ENCODE results near the gene SYNDIG1.

SYNDIG1 gene

GRCh38 chr20:24603454-24603853, 134.0 kb downstream of the SYNDIG1 start:
- no peak overlapping the region for H3K18ac ChIP-seq (ENCODE audit: low read length)
- no peak overlapping the region for H3K27ac ChIP-seq (ENCODE audit: low read depth, low read length)
- no peak overlapping the region for H3K14ac ChIP-seq (ENCODE audit: low read length)
- H3K9me3 ChIP-seq (ENCODE audit: insufficient read depth, low read depth, low read length), result peaks cover 5% of the 10 kb centered on the region
- H3K23ac ChIP-seq (ENCODE audit: low read length), result no peak overlapping the region
- no peak overlapping the region for H3K4me3 ChIP-seq (ENCODE audit: low read depth, low read length)
- H3K36me3 ChIP-seq (ENCODE audit: control insufficient read depth in 1 of 2, insufficient read depth in 2 of 2, low read length in 2 of 2), result no peaks in the 10 kb centered on the region
- H3K4ac ChIP-seq (ENCODE audit: low read depth, low read length), result no peak overlapping the region
- H3K79me2 ChIP-seq (ENCODE audit: control insufficient read depth, insufficient read depth, low read length, poor library complexity), result no peaks in the 10 kb centered on the region
- no peak overlapping the region for H2AFZ ChIP-seq (ENCODE audit: insufficient read depth, low read length, poor library complexity)
- H3K9ac ChIP-seq (ENCODE audit: low read length), result no peak overlapping the region
- H3K4me1 ChIP-seq (ENCODE audit: control insufficient read depth in 1 of 2, insufficient read depth in 2 of 2, low read length in 2 of 2), result no peaks in the 10 kb centered on the region
- H3K27me3 ChIP-seq (ENCODE audit: insufficient read depth, low read length), result no peaks in the 10 kb centered on the region
- no peak overlapping the region for H3K4me2 ChIP-seq (ENCODE audit: low read length)
- H2AK5ac ChIP-seq (ENCODE audit: low read length), result no peak overlapping the region
- WGBS (ENCODE audit: extremely low coverage, insufficient coverage, insufficient read length), result no CpG with 5 or more reads among the region's 8 CpGs
- H3K79me1 ChIP-seq (ENCODE audit: low read length), result no peaks in the 10 kb centered on the region
- DNase-seq, result no peak
- no peak overlapping the region for H4K8ac ChIP-seq (ENCODE audit: low read depth, low read length)
- H2BK12ac ChIP-seq (ENCODE audit: low read length), result no peak overlapping the region
- no peak overlapping the region for H2BK120ac ChIP-seq (ENCODE audit: insufficient read depth, low read length, poor library complexity)
- no peak overlapping the region for H4K12ac ChIP-seq (ENCODE audit: low read depth, low read length)
- no peak overlapping the region for H4K91ac ChIP-seq (ENCODE audit: low read depth, low read length)
- no peak overlapping the region for H2BK5ac ChIP-seq (ENCODE audit: low read depth, low read length, poor library complexity)

- no peak overlapping the region for H3K14ac ChIP-seq (ENCODE audit: low read length)
- no peak overlapping the region for H2AFZ ChIP-seq (ENCODE audit: insufficient read depth, low read length, poor library complexity)
- H3K79me1 ChIP-seq (ENCODE audit: low read length), result no peaks in the 10 kb centered on the region
- H2BK12ac ChIP-seq (ENCODE audit: low read length), result no peak overlapping the region
- H4K12ac ChIP-seq (ENCODE audit: low read depth, low read length), result no peak overlapping the region
- no peak overlapping the region for H3K4ac ChIP-seq (ENCODE audit: low read depth, low read length)
- H4K91ac ChIP-seq (ENCODE audit: low read depth, low read length), result no peak overlapping the region
- H3K36me3 ChIP-seq (ENCODE audit: control insufficient read depth in 1 of 2, insufficient read depth in 2 of 2, low read length in 2 of 2), result no peaks in the 10 kb centered on the region
- WGBS (ENCODE audit: extremely low coverage, insufficient coverage, insufficient read length), result no CpG with 5 or more reads among the region's 4 CpGs
- H2AK5ac ChIP-seq (ENCODE audit: low read length), result no peak overlapping the region
- no peaks in the 10 kb centered on the region for H3K4me1 ChIP-seq (ENCODE audit: control insufficient read depth in 1 of 2, insufficient read depth in 2 of 2, low read length in 2 of 2)
- no peak overlapping the region for H3K9ac ChIP-seq (ENCODE audit: low read length)
- no peak overlapping the region for H3K4me3 ChIP-seq (ENCODE audit: low read depth, low read length)
- H3K27me3 ChIP-seq (ENCODE audit: insufficient read depth, low read length), result no peaks in the 10 kb centered on the region
- H3K27ac ChIP-seq (ENCODE audit: low read depth, low read length), result no peak overlapping the region
- H4K8ac ChIP-seq (ENCODE audit: low read depth, low read length), result no peak overlapping the region
- H2BK5ac ChIP-seq (ENCODE audit: low read depth, low read length, poor library complexity), result no peak overlapping the region
- H3K23ac ChIP-seq (ENCODE audit: low read length), result no peak overlapping the region
- no peak for DNase-seq
- no peak overlapping the region for H3K4me2 ChIP-seq (ENCODE audit: low read length)
- H3K79me2 ChIP-seq (ENCODE audit: control insufficient read depth, insufficient read depth, low read length, poor library complexity), result no peaks in the 10 kb centered on the region
- H3K18ac ChIP-seq (ENCODE audit: low read length), result no peak overlapping the region
- H2BK120ac ChIP-seq (ENCODE audit: insufficient read depth, low read length, poor library complexity), result no peak overlapping the region
- H3K9me3 ChIP-seq (ENCODE audit: insufficient read depth, low read depth, low read length), result peaks cover 5% of the 10 kb centered on the region
These were observed 135.7 kb downstream of the SYNDIG1 start for GRCh38 chr20:24604966-24605665.

GRCh38 chr20:24605937-24606455, 136.6 kb downstream of the SYNDIG1 start:
- Histone ChIP-seq H3K4me1 (ENCODE audit: control insufficient read depth in 1 of 2, insufficient read depth in 2 of 2, low read length in 2 of 2) (no peaks in the 10 kb centered on the region), H3K4ac (ENCODE audit: low read depth, low read length) (no peak overlapping the region), H2BK12ac (ENCODE audit: low read length) (no peak overlapping the region), H2AK5ac (ENCODE audit: low read length) (no peak overlapping the region), H3K18ac (ENCODE audit: low read length) (no peak overlapping the region), H3K9me3 (ENCODE audit: insufficient read depth, low read depth, low read length) (peaks cover 4% of the 10 kb centered on the region), H2AFZ (ENCODE audit: insufficient read depth, low read length, poor library complexity) (no peak overlapping the region), H3K36me3 (ENCODE audit: control insufficient read depth in 1 of 2, insufficient read depth in 2 of 2, low read length in 2 of 2) (no peaks in the 10 kb centered on the region), H4K12ac (ENCODE audit: low read depth, low read length) (no peak overlapping the region), H3K27ac (ENCODE audit: low read depth, low read length) (no peak overlapping the region), H3K79me2 (ENCODE audit: control insufficient read depth, insufficient read depth, low read length, poor library complexity) (no peaks in the 10 kb centered on the region), H3K9ac (ENCODE audit: low read length) (no peak overlapping the region), H3K79me1 (ENCODE audit: low read length) (no peaks in the 10 kb centered on the region), H3K4me3 (ENCODE audit: low read depth, low read length) (no peak overlapping the region), H3K27me3 (ENCODE audit: insufficient read depth, low read length) (no peaks in the 10 kb centered on the region), H3K14ac (ENCODE audit: low read length) (no peak overlapping the region), H2BK120ac (ENCODE audit: insufficient read depth, low read length, poor library complexity) (no peak overlapping the region), H4K91ac (ENCODE audit: low read depth, low read length) (no peak overlapping the region), H3K4me2 (ENCODE audit: low read length) (no peak overlapping the region), H4K8ac (ENCODE audit: low read depth, low read length) (no peak overlapping the region), H3K23ac (ENCODE audit: low read length) (no peak overlapping the region), H2BK5ac (ENCODE audit: low read depth, low read length, poor library complexity) (no peak overlapping the region)
- WGBS (ENCODE audit: extremely low coverage, insufficient coverage, insufficient read length), result no CpG with 5 or more reads among the region's 4 CpGs
- no peak for DNase-seq

- Histone ChIP-seq H3K4ac (ENCODE audit: low read depth, low read length) (no peak overlapping the region), H2AK5ac (ENCODE audit: low read length) (no peak overlapping the region), H3K36me3 (ENCODE audit: control insufficient read depth in 1 of 2, insufficient read depth in 2 of 2, low read length in 2 of 2) (no peaks in the 10 kb centered on the region), H3K79me1 (ENCODE audit: low read length) (no peaks in the 10 kb centered on the region), H3K27me3 (ENCODE audit: insufficient read depth, low read length) (no peaks in the 10 kb centered on the region), H3K4me3 (ENCODE audit: low read depth, low read length) (no peak overlapping the region), H2AFZ (ENCODE audit: insufficient read depth, low read length, poor library complexity) (no peak overlapping the region), H3K18ac (ENCODE audit: low read length) (no peak overlapping the region), H3K79me2 (ENCODE audit: control insufficient read depth, insufficient read depth, low read length, poor library complexity) (no peaks in the 10 kb centered on the region), H4K91ac (ENCODE audit: low read depth, low read length) (no peak overlapping the region), H4K8ac (ENCODE audit: low read depth, low read length) (no peak overlapping the region), H3K9ac (ENCODE audit: low read length) (no peak overlapping the region), H2BK5ac (ENCODE audit: low read depth, low read length, poor library complexity) (no peak overlapping the region), H2BK12ac (ENCODE audit: low read length) (no peak overlapping the region), H3K27ac (ENCODE audit: low read depth, low read length) (no peak overlapping the region), H3K9me3 (ENCODE audit: insufficient read depth, low read depth, low read length) (peaks cover 4% of the 10 kb centered on the region), H4K12ac (ENCODE audit: low read depth, low read length) (no peak overlapping the region), H3K4me2 (ENCODE audit: low read length) (no peak overlapping the region), H2BK120ac (ENCODE audit: insufficient read depth, low read length, poor library complexity) (no peak overlapping the region), H3K23ac (ENCODE audit: low read length) (no peak overlapping the region), H3K4me1 (ENCODE audit: control insufficient read depth in 1 of 2, insufficient read depth in 2 of 2, low read length in 2 of 2) (no peaks in the 10 kb centered on the region), H3K14ac (ENCODE audit: low read length) (no peak overlapping the region)
- no peak for DNase-seq
- no CpG with 5 or more reads among the region's 12 CpGs for WGBS (ENCODE audit: extremely low coverage, insufficient coverage, insufficient read length)
These were observed 138.0 kb downstream of the SYNDIG1 start for GRCh38 chr20:24607402-24607801.
